IMR-90 (cell line): ENCODE data around the gene GALNT9. TPM values are rescaled to one million over a fixed set of nuclear protein-coding genes. Genes with fewer than 3 reads are reported as not detected.

ENCODE experiments used
- ATAC-seq: fragments of 200-7000 bp; cut with Tn5 transposase; 2 replicates; pipeline ENCODE4 v1.9.1; 2020; ENCODE audit warnings: low read depth, mild to moderate bottlenecking, moderate library complexity
- BruUV-seq: library from RNA; stranded (reverse); fragments of 400-500 nt; replicated peaks from 2 replicates; lab custom pipeline; 2021; lab: Mats Ljungman, UMichigan
- CTCF ChIA-PET: fragments of 300-600 bp; formaldehyde crosslinking; extraction: SDS; loops from one replicate; lab custom pipeline; 2021; ENCODE audit warnings: antibody characterized with exemption; lab: Yijun Ruan, JAX
- POLR2A ChIA-PET: fragments of 300-600 bp; sonication (Branson Sonifier 250); formaldehyde crosslinking; loops from one replicate; lab custom pipeline; 2022; ENCODE audit warnings: antibody characterized with exemption; ENCODE audit not compliant: unreplicated experiment; lab: Charles Lee
- DNase-seq: peaks from one replicate; pipeline ENCODE4 v3.0.0; 2013
- H2AFZ ChIP-seq: replicated peaks from 2 replicates; pipeline ENCODE3; 2013; ENCODE audit warnings: low read length, mild to moderate bottlenecking; ENCODE audit not compliant: poor library complexity
- H2AK5ac ChIP-seq: 2 replicates; pipeline ENCODE4 v1.6.1; 2013; ENCODE audit warnings: low read depth, low read length, inconsistent platforms
- H2AK9ac ChIP-seq: replicated peaks from 2 replicates; pipeline ENCODE3; 2013; ENCODE audit warnings: mild to moderate bottlenecking, low read depth, low read length, moderate library complexity; ENCODE audit not compliant: poor library complexity
- H2BK120ac ChIP-seq: 2 replicates; pipeline ENCODE4 v1.6.1; 2013; ENCODE audit warnings: low read depth, low read length, inconsistent platforms
- H2BK15ac ChIP-seq: 3 replicates; pipeline ENCODE4 v1.6.1; 2013; ENCODE audit warnings: low read depth, low read length, inconsistent platforms
- H2BK20ac ChIP-seq: 2 replicates; pipeline ENCODE4 v1.6.1; 2013; ENCODE audit warnings: low read depth, mild to moderate bottlenecking, inconsistent platforms, low read length, moderate library complexity
- H2BK5ac ChIP-seq: 2 replicates; pipeline ENCODE4 v1.6.1; 2013; ENCODE audit warnings: mild to moderate bottlenecking, low read depth, low read length, inconsistent platforms; ENCODE audit not compliant: poor library complexity, severe bottlenecking
- H3K14ac ChIP-seq: replicated peaks from 2 replicates; pipeline ENCODE4 v1.6.1; 2013; ENCODE audit warnings: low read depth, low read length, inconsistent platforms
- H3K18ac ChIP-seq: 2 replicates; pipeline ENCODE4 v1.6.1; 2013; ENCODE audit warnings: low read depth, low read length, control low read depth
- H3K23ac ChIP-seq: 2 replicates; pipeline ENCODE4 v1.6.1; 2013; ENCODE audit warnings: low read depth, low read length, inconsistent platforms
- H3K27ac ChIP-seq: 2 replicates; pipeline ENCODE4 v1.5.1; 2013; ENCODE audit warnings: mild to moderate bottlenecking, control low read depth, low read length; ENCODE audit not compliant: insufficient read depth
- H3K27me3 ChIP-seq: 2 replicates; pipeline ENCODE4 v1.6.1; 2013; ENCODE audit warnings: low read length; ENCODE audit not compliant: control insufficient read depth, insufficient read depth
- H3K36me3 ChIP-seq: 2 replicates; pipeline ENCODE4 v1.6.1; 2013; ENCODE audit warnings: low read length, mixed read lengths; ENCODE audit not compliant: control insufficient read depth, insufficient read depth
- H3K4ac ChIP-seq: 2 replicates; pipeline ENCODE4 v1.6.1; 2013; ENCODE audit warnings: low read depth, low read length, inconsistent platforms
- H3K4me1 ChIP-seq: 2 replicates; pipeline ENCODE4 v1.6.1; 2013; ENCODE audit warnings: low read length, mixed read lengths; ENCODE audit not compliant: control insufficient read depth, insufficient read depth
- H3K4me2 ChIP-seq: 2 replicates; pipeline ENCODE4 v1.6.1; 2013; ENCODE audit warnings: low read depth, mild to moderate bottlenecking, control low read depth, low read length, moderate library complexity
- H3K4me3 ChIP-seq: 2 replicates; pipeline ENCODE4 v1.5.1; 2013; ENCODE audit warnings: low read depth, mild to moderate bottlenecking, control low read depth, low read length, moderate library complexity; ENCODE audit not compliant: insufficient read depth
- H3K56ac ChIP-seq: 2 replicates; pipeline ENCODE4 v1.6.1; 2013; ENCODE audit warnings: low read length, inconsistent platforms; ENCODE audit not compliant: insufficient read depth; ENCODE audit errors: extremely low read depth
- H3K79me1 ChIP-seq, 2 experiments: 2 replicates each; pipeline ENCODE4 v1.6.1; 2013; ENCODE audit warnings: low read length in 2 of 2, inconsistent platforms in 1 of 2, low read depth in 1 of 2
- H3K9ac ChIP-seq: 2 replicates; pipeline ENCODE4 v1.6.1; 2013; ENCODE audit warnings: low read depth, low read length, control low read depth
- H3K9me1 ChIP-seq: 2 replicates; pipeline ENCODE4 v1.6.1; 2013; ENCODE audit warnings: low read length, inconsistent platforms; ENCODE audit not compliant: insufficient read depth
- H3K9me3 ChIP-seq: 2 replicates; pipeline ENCODE4 v1.6.1; 2013; ENCODE audit warnings: low read length; ENCODE audit not compliant: control insufficient read depth, insufficient read depth
- H4K20me1 ChIP-seq: 2 replicates; pipeline ENCODE4 v1.6.1; 2013; ENCODE audit warnings: low read length, inconsistent platforms; ENCODE audit not compliant: insufficient read depth
- H4K5ac ChIP-seq: 2 replicates; pipeline ENCODE4 v1.6.1; 2013; ENCODE audit warnings: mild to moderate bottlenecking, low read depth, low read length, control low read depth
- H4K8ac ChIP-seq, 2 experiments: 2 replicates each; pipeline ENCODE4 v1.6.1; 2013; ENCODE audit warnings: low read depth in 2 of 2, low read length in 2 of 2, control low read depth in 1 of 2, inconsistent platforms in 1 of 2
- H4K91ac ChIP-seq: 2 replicates; pipeline ENCODE4 v1.6.1; 2013; ENCODE audit warnings: low read depth, low read length, inconsistent platforms; ENCODE audit not compliant: insufficient read depth
- BHLHE40 ChIP-seq: fragments of 150-350 bp; IDR thresholded peaks from 2 replicates; pipeline ENCODE4 v1.6.1; 2016; ENCODE audit warnings: mild to moderate bottlenecking, low read depth, low read length
- CEBPB ChIP-seq: IDR thresholded peaks from 2 replicates; pipeline ENCODE4 v1.6.1; 2012; ENCODE audit warnings: low read depth, low read length, improper control_type of control experiment
- CHD1 ChIP-seq: IDR thresholded peaks from 2 replicates; pipeline ENCODE4 v1.6.1; 2012; ENCODE audit warnings: low read depth, low read length, improper control_type of control experiment
- CTCF ChIP-seq: conservative IDR thresholded peaks from 2 replicates; pipeline ENCODE4 v1.5.1; 2012; ENCODE audit warnings: mild to moderate bottlenecking, low read depth, low read length, improper control_type of control experiment
- FOS ChIP-seq: fragments of 150-350 bp; IDR thresholded peaks from 2 replicates; pipeline ENCODE4 v1.6.1; 2016; ENCODE audit warnings: low read depth, low read length
- MAFK ChIP-seq: IDR thresholded peaks from 2 replicates; pipeline ENCODE4 v1.6.1; 2012; ENCODE audit warnings: low read depth, low read length, improper control_type of control experiment
- MAZ ChIP-seq: IDR thresholded peaks from 2 replicates; pipeline ENCODE4 v1.6.1; 2012; ENCODE audit warnings: low read depth, mild to moderate bottlenecking, low read length, improper control_type of control experiment, moderate library complexity, borderline replicate concordance
- MXI1 ChIP-seq: IDR thresholded peaks from 2 replicates; pipeline ENCODE4 v1.6.1; 2012; ENCODE audit warnings: low read depth, mild to moderate bottlenecking, low read length, moderate library complexity, borderline replicate concordance
- POLR2A ChIP-seq: IDR thresholded peaks from 2 replicates; pipeline ENCODE4 v1.6.1; 2012; ENCODE audit warnings: mild to moderate bottlenecking, low read depth, low read length
- RAD21 ChIP-seq: IDR thresholded peaks from 2 replicates; pipeline ENCODE4 v1.6.1; 2012; ENCODE audit warnings: low read length, improper control_type of control experiment
- RFX5 ChIP-seq: IDR thresholded peaks from 2 replicates; pipeline ENCODE4 v1.8.0; 2012; ENCODE audit warnings: low read depth, mild to moderate bottlenecking, low read length, moderate library complexity
- SMC3 ChIP-seq: fragments of 150-350 bp; IDR thresholded peaks from 2 replicates; pipeline ENCODE4 v1.6.1; 2016; ENCODE audit warnings: low read depth, mild to moderate bottlenecking, antibody characterized with exemption, low read length, moderate library complexity
- USF2 ChIP-seq: fragments of 150-350 bp; IDR thresholded peaks from 2 replicates; pipeline ENCODE4 v1.6.1; 2017; ENCODE audit warnings: mild to moderate bottlenecking, antibody characterized with exemption, low read length, low read depth
- WGBS, 2 experiments: methylation state at CpG; one replicate each; pipeline versions ENCODE4 v1.1.5 to v1.1.7; 2013; ENCODE audit warnings: missing lambda C conversion rate in 2 of 2; ENCODE audit not compliant: insufficient read length in 1 of 2; ENCODE audit errors: extremely low coverage in 2 of 2; 5-methylcytosine and 5-hydroxymethylcytosine counted together
- dilution Hi-C: fragments of 300-500 bp; cut with HindIII; formaldehyde crosslinking; loops from one replicate; pipeline ENCODE4 v1.14.3; 2018; ENCODE audit warnings: low sequenced_read_pairs; ENCODE audit not compliant: unreplicated experiment
- in situ Hi-C: fragments of 300-500 bp; cut with MboI; formaldehyde crosslinking; loops from 3 replicates; pipeline ENCODE4 v1.14.3; 2019; ENCODE audit warnings: low sequenced_read_pairs, inconsistent platforms, mixed read lengths
- intact Hi-C: fragments of 100-400 bp; cut with micrococcal nuclease; formaldehyde crosslinking; loops from 2 replicates; pipeline ENCODE4 v1.10.0; 2022
- polyA plus RNA-seq, 3 experiments: library from polyadenylated mRNA; depleted of rRNA; stranded (reverse); fragments of >200 nt; gene quantifications; 2 replicates each; pipeline ENCODE4 v1.2.3, GENCODE V29; 2012; ENCODE audit warnings: low replicate concordance in 1 of 3
- total RNA-seq: library from RNA; depleted of rRNA; stranded (reverse); fragments of >200 nt; gene quantifications from 2 replicates; pipeline ENCODE4 v1.2.3, GENCODE V29; 2012

Gene GALNT9
- total and polyA plus RNA-seq, 2 of the 4 experiments (the other 2 are of a cell fraction): under 0.01 to 0.12 TPM

- no peak overlapping the region for H4K91ac ChIP-seq
- no peak overlapping the region for H2BK120ac ChIP-seq
- H3K23ac ChIP-seq: no peak overlapping the region
- H3K4ac ChIP-seq: no peak overlapping the region
- no peak overlapping the region for H3K14ac ChIP-seq
- no peak overlapping the region for H2BK15ac ChIP-seq
- no peak overlapping the region for H2BK5ac ChIP-seq
- no TSS peak for BruUV-seq
- H3K4me1 ChIP-seq: no peaks in the 10 kb centered on the region
- H3K4me3 ChIP-seq: no peak overlapping the region
- DNase-seq: no peak
- H2AK5ac ChIP-seq: no peak overlapping the region
- H4K20me1 ChIP-seq: no peaks in the 10 kb centered on the region
- H3K18ac ChIP-seq: no peak overlapping the region
- no peak overlapping the region for H3K27ac ChIP-seq
- intact Hi-C loops: no loop called here
- 62% methylated on average over 26 of the region's 26 CpGs; no CpG with 5 or more reads in 1 of the 2 experiments for whole genome bisulfite sequencing, 2 experiments
- H2AK9ac ChIP-seq: no peak overlapping the region
- H3K27me3 ChIP-seq: peaks cover 1% of the 10 kb centered on the region; the same call in 1 of the 2 replicates
- no peak overlapping the region for H4K5ac ChIP-seq
- dilution Hi-C loops: no loop called here
- H3K9me1 ChIP-seq: no peaks in the 10 kb centered on the region
- H3K56ac ChIP-seq: no peak overlapping the region
- POLR2A ChIA-PET: no interaction called here
- no peak overlapping the region for H3K4me2 ChIP-seq
- peaks cover 8% of the 10 kb centered on the region; the same call in 1 of the 2 replicates for H3K9me3 ChIP-seq
- no peak for ATAC-seq
- TF ChIP-seq MXI1 (no peak), CHD1 (no peak), MAFK (no peak), SMC3 (no peak), CTCF (no peak), RFX5 (no peak), USF2 (no peak), POLR2A (no peak), CEBPB (no peak), RAD21 (no peak), BHLHE40 (no peak), MAZ (no peak), FOS (no peak)
- in situ Hi-C loops: no loop called here
- H2AFZ ChIP-seq: no peak overlapping the region
- no peak overlapping the region for H3K9ac ChIP-seq
- H3K36me3 ChIP-seq: no peaks in the 10 kb centered on the region
- CTCF ChIA-PET: no interaction called here
- H2BK20ac ChIP-seq: no peak overlapping the region
- no peaks in the 10 kb centered on the region for H3K79me1 ChIP-seq
- H4K8ac ChIP-seq: no peak overlapping the region
Measured at GRCh38 chr12:132268674-132269073, 60.7 kb downstream of the GALNT9 start.
